Neural crest cell (in vitro differentiated cells): ENCODE data around the gene ARFGEF3. TPM values are rescaled to one million over a fixed set of nuclear protein-coding genes. Genes with fewer than 3 reads are reported as not detected.

Experiments
- DNase-seq: peaks from one replicate; pipeline ENCODE4 v3.0.0; 2021; ENCODE audit warnings: low read depth, mixed read lengths, low spot score
- H3K27ac Mint-ChIP-seq: one replicate; pipeline ENCODE4 v1.8.0; 2021; ENCODE audit warnings: mild to moderate bottlenecking, mixed read lengths; ENCODE audit not compliant: unreplicated experiment
- H3K27me3 Mint-ChIP-seq: 2 replicates; pipeline ENCODE4 v1.8.0; 2021; ENCODE audit warnings: low read depth, mild to moderate bottlenecking, mixed read lengths
- H3K36me3 Mint-ChIP-seq: 2 replicates; pipeline ENCODE4 v1.8.0; 2021; ENCODE audit warnings: low read depth, mild to moderate bottlenecking, mixed read lengths
- H3K4me1 Mint-ChIP-seq: 2 replicates; pipeline ENCODE4 v1.8.0; 2021; ENCODE audit warnings: mixed read lengths
- H3K4me3 Mint-ChIP-seq: one replicate; pipeline ENCODE4 v1.8.0; 2021; ENCODE audit warnings: mild to moderate bottlenecking, mixed read lengths
- H3K9me3 Mint-ChIP-seq: 2 replicates; pipeline ENCODE4 v1.8.0; 2021; ENCODE audit warnings: mixed read lengths
- CTCF ChIP-seq: fragments of 200-600 bp; sonication (generic); conservative IDR thresholded peaks from 2 replicates; pipeline ENCODE4 v1.5.0; 2021; ENCODE audit warnings: antibody characterized with exemption, mild to moderate bottlenecking
- total RNA-seq: library from RNA; stranded (reverse); gene quantifications from 2 replicates; pipeline ENCODE4 v1.2.1, GENCODE V29; 2021

The ARFGEF3 gene
- total RNA-seq, 1 donor from 2014 or later: 0.30 TPM

GRCh38 chr6:138272533-138273315 is 111.0 kb downstream of the ARFGEF3 start:
- no peaks in the 10 kb centered on the region for H3K27me3 Mint-ChIP-seq
- H3K4me1 Mint-ChIP-seq: peaks cover 10% of the 10 kb centered on the region
- H3K9me3 Mint-ChIP-seq: no peaks in the 10 kb centered on the region
- H3K4me3 Mint-ChIP-seq: no peak overlapping the region
- no peak overlapping the region for H3K27ac Mint-ChIP-seq
- DNase-seq: no peak
- no peaks in the 10 kb centered on the region for H3K36me3 Mint-ChIP-seq
- TF ChIP-seq CTCF: no peak

GRCh38 chr6:138275976-138276375 is 114.2 kb downstream of the ARFGEF3 start:
- Mint-ChIP-seq H3K9me3 (no peaks in the 10 kb centered on the region), H3K27me3 (no peaks in the 10 kb centered on the region), H3K27ac (no peak overlapping the region), H3K4me3 (no peak overlapping the region), H3K4me1 (no peaks in the 10 kb centered on the region), H3K36me3 (no peaks in the 10 kb centered on the region)
- no peak for TF ChIP-seq CTCF
- DNase-seq: no peak

- no peak for TF ChIP-seq CTCF
- H3K4me1 Mint-ChIP-seq: no peaks in the 10 kb centered on the region
- H3K27ac Mint-ChIP-seq: no peak overlapping the region
- H3K36me3 Mint-ChIP-seq: no peaks in the 10 kb centered on the region
- DNase-seq: no peak
- no peaks in the 10 kb centered on the region for H3K9me3 Mint-ChIP-seq
- no peaks in the 10 kb centered on the region for H3K27me3 Mint-ChIP-seq
- H3K4me3 Mint-ChIP-seq: no peak overlapping the region
Measured at GRCh38 chr6:138277835-138278234, 116.1 kb downstream of the ARFGEF3 start.

GRCh38 chr6:138278326-138278725 is 116.6 kb downstream of the ARFGEF3 start:
- peak; percentile 41 for TF ChIP-seq CTCF
- no peaks in the 10 kb centered on the region for H3K27me3 Mint-ChIP-seq
- no peak for DNase-seq
- H3K27ac Mint-ChIP-seq: no peak overlapping the region
- H3K4me3 Mint-ChIP-seq: no peak overlapping the region
- no peaks in the 10 kb centered on the region for H3K9me3 Mint-ChIP-seq
- H3K36me3 Mint-ChIP-seq: no peaks in the 10 kb centered on the region
- no peaks in the 10 kb centered on the region for H3K4me1 Mint-ChIP-seq

GRCh38 chr6:138285800-138286199 is 124.1 kb downstream of the ARFGEF3 start:
- no peak overlapping the region for H3K27ac Mint-ChIP-seq
- TF ChIP-seq CTCF: no peak
- H3K9me3 Mint-ChIP-seq: no peaks in the 10 kb centered on the region
- no peak overlapping the region for H3K4me3 Mint-ChIP-seq
- DNase-seq: no peak
- no peaks in the 10 kb centered on the region for H3K36me3 Mint-ChIP-seq
- no peaks in the 10 kb centered on the region for H3K27me3 Mint-ChIP-seq
- H3K4me1 Mint-ChIP-seq: no peaks in the 10 kb centered on the region
